ENCODE measurements around the gene CENPC.

DNA sequence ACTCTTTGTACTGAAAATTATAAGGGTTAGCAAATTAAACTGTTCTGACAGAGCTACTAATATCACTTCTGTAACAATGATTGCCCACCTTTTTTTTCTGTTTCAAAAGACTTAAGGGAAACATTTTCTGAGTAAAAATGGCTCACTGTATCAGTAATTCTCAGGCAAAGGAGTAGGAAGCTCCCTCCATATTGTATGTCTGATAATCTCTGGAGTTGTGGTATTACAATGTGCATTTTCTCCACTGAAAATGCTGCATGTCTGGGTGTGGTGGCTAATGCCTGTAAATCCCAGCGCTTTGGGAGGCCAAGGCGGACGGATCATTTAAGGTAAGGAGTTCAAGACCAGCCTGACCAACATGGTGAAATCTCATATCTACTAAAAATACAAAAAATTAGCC is 8.8 kb upstream of the CENPC start:
- TF ChIP-seq, protein P1, sequence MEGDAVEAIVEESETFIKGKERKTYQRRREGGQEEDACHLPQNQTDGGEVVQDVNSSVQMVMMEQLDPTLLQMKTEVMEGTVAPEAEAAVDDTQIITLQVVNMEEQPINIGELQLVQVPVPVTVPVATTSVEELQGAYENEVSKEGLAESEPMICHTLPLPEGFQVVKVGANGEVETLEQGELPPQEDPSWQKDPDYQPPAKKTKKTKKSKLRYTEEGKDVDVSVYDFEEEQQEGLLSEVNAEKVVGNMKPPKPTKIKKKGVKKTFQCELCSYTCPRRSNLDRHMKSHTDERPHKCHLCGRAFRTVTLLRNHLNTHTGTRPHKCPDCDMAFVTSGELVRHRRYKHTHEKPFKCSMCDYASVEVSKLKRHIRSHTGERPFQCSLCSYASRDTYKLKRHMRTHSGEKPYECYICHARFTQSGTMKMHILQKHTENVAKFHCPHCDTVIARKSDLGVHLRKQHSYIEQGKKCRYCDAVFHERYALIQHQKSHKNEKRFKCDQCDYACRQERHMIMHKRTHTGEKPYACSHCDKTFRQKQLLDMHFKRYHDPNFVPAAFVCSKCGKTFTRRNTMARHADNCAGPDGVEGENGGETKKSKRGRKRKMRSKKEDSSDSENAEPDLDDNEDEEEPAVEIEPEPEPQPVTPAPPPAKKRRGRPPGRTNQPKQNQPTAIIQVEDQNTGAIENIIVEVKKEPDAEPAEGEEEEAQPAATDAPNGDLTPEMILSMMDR (IDR thresholded peaks at IDR 0.05), result no peak
- no peak for TF ChIP-seq POLR2A (IDR thresholded peaks at IDR 0.05)

Measured in upper lobe of left lung (tissue), 4 donors.